GM19025 (cell line): Measurements from ENCODE around the gene RIPPLY3.
A peak's percentile ranks its signal among the peaks of the same experiment; 100 is the strongest.
"Not testable (repeated sequence)": the region's sequence is repeated elsewhere in the genome, so short reads cannot be mapped to it uniquely, and the experiment has no call there.

Experiments
- ATAC-seq: cut with Tn5 transposase; IDR thresholded peaks from one replicate; pipeline ENCODE4 v1.9.1; 2021; ENCODE audit warnings: mild to moderate bottlenecking, low read depth, moderate library complexity; ENCODE audit not compliant: unreplicated experiment

Gene RIPPLY3

GRCh38 chr21:36980280-36981048 is 26.0 kb upstream of the RIPPLY3 start:
- ATAC-seq: no peak

DNA sequence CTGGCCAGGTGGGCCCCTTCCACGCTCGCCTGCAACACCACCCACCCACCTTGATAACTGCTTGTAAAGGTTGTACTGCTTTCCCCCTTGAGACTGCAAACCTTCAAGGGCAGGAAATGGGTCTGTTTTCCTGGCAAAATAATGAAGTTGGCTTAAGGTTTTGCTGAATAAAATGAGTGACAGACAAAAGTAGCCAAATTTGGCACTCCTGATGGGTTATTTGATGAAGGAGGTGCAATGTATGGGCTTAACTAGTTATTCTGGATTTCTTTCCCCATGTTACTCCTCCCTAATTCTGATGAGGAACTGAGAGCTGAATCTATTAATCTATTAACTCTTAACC is 25.5 kb upstream of the RIPPLY3 start:
- no peak for ATAC-seq

DNA sequence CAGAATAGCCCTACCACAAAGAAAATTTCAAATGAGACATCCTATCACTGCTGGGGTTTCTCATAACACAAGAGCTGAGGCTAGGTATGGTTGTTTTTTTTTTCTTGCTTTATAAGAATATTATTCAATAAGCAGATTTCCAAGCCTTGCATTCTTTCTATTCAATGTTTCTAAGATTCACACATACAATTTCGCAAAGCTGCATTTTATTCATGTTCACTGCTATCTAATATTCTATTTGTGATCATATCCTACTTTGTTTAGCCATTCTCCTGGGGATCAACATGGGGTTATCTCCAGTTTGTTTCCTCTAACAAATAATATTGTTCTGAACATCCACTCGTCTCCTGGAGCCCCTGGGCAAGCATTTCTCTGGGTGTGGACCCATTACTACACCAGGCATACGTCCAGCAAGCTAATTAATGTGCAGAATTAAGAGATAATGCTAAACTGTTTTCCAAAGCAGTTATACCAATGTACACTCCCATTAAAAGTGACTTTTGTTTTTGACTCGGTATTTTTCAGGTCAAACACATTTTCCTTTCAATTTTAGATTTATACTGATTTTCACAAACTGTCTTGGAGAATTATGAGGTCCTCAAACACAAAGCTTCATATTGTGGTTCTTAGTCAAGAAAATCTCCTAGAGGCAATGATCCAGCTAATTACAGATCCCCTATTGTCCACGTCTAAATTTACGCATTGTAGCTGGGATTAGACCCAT is 24.4 kb upstream of the RIPPLY3 start:
- no peak for ATAC-seq

- no peak for ATAC-seq
Measured at GRCh38 chr21:36985751-36986594, 20.5 kb upstream of the RIPPLY3 start.

DNA sequence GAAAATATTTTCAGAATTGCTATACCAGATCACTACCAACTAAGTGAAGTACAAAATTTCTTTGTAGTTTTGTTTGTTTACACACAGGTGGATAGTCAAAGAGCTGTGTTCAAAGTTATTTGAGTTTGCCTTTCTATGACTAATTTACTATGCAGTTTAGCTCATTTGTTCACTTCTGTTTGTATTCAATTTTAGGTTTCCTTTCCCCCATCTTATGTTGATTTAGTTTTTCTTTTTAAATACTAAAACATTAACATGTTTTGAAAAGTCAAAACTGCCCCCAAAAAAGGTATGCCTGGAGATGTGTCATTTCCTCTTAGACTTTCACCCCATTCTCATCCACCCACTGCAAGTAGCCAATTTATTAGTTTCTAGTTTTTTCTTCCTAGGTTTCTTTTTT is 18.7 kb upstream of the RIPPLY3 start:
- no peak for ATAC-seq

DNA sequence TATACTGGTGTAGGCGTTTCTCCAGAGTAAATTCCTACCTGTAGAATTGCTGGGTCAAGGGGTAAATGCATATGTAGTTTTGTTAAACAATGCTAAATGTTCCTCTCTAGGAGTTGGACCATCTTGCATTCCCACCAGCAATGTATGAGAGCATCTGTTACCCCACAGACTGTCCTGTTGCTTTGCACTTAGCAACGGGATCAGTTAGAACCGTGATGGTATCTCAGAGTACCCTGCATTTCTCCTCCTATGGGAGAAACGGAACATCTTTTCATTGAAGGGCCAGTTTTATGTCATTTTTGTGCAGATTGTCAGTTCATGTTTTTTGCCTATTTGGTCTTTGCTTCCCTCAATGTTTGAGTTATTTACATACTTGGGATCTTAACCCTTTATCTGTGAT is 18.0 kb upstream of the RIPPLY3 start:
- ATAC-seq: no peak

DNA sequence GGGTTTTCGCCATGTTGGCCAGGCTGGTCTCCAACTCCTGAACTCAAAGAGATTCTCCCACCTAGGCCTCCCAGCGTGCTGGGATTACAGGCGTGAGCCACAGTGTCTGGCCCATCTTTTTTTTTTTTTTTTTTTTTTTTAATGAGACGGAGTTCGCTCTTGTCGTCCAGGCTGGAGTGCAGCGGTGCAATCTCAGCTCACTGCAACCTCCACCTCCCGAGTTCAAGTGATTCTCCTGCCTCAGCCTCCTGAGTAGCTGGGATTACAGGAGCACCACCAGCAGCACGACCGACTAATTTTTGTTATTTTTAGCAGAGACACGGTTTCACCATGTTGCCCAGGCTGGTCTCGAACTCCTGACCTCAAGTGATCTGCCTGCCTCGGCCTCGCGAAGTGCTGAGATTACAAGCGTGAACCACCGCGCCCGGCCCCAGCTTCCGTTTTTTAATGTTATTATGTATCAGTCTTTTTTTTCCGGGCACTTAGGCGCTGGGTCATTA is 17.3 kb upstream of the RIPPLY3 start:
- ATAC-seq: not testable (repeated sequence)

DNA sequence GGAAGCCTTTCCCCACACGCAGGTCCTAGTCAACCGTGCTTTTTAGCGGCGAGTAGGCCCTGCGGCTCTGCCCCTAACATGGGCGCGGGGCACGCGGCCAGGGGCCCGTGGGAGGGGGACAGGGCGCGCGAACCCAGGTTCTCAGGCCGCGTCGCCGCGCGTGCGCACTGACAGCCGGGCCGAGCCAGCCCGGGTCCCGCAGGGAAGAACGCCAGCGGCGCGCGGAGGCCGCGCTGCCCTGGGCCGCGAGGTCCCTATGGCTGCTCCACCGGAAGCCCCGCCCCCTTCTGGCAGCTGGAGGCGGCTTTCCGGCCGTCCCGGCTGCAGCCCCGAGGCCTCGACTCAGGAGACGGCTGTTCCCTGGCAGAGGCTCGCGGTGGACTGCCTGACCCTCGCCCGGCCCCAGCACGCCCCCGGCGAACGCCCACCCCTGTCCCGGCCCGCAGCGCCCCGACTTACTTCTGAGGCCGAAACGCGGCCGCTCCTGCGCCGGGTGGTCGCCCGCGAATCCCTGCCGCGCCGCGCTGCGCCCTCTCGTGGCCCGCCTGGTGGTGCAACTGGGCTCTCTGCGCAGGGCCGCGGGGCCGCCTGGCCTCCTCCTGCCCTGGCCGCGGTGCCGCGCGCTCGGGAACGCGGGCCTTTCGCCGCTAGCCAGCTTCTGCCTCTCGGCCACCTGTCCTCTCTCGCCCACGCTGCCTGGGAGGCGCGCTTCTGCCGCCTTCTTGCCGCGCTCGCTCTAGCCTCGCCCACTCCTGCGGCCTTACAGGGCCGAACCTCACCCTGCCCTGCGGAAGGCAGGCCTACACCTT is 16.6 kb upstream of the RIPPLY3 start:
- ATAC-seq: peak; percentile 96

DNA sequence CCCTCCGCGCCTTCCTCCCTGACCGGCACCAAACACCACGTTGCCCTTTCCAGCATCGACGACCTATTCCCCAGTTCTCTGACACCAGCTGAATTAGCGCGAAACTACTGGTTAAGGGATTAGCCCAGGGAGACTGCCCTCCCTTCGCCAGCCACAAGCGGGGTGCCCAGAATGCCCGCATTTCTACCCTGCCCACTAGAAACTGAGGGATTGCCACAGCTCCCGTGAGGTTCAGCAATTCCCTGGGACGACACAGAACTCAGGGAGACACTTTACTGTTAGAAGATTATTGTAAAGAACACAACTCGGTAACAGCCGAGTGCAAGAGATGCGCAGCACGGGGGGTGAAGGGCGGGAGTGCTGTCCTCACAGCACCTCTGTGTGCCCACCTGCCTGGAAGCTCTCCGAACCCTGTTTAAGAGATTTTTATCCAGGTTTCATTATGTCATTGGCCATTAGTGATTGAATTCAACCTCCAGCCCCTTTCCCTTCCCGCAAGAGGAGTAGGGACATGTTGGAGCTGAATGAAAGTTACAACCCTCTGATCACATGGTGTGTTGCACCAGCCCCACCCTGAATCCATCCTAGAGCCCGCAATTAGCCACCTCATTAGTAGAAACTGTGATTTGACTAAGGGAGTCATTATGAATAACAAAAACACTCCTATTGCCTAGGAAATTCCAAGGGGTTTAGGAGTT is 15.8 kb upstream of the RIPPLY3 start:
- no peak for ATAC-seq

- no peak for ATAC-seq
Measured at GRCh38 chr21:36992671-36993070, 13.8 kb upstream of the RIPPLY3 start.

- no peak for ATAC-seq
Measured at GRCh38 chr21:36994501-36995158, 11.9 kb upstream of the RIPPLY3 start.

- ATAC-seq: not testable (repeated sequence)
Measured at GRCh38 chr21:36995285-36995684, 11.2 kb upstream of the RIPPLY3 start.

GRCh38 chr21:36999131-36999898 is 7.2 kb upstream of the RIPPLY3 start:
- no peak for ATAC-seq

DNA sequence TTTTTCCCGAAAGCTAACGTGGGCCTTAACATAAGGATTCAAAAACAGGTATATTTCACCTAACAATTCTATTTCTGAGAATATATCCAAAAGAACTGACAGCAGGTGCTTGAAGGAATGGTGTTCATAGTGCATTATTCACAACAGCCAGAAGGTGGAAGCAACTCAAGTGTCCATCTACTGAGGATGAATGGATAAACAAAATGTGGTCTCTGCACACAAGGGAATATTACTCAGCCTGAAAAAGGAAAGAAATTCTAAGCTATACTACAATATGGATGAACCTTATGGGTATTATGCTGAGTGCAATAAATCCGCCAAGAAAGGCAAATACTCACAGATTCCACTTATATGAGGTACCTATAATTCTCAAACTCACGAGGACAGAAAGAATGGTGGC is 6.1 kb upstream of the RIPPLY3 start:
- ATAC-seq: no peak

DNA sequence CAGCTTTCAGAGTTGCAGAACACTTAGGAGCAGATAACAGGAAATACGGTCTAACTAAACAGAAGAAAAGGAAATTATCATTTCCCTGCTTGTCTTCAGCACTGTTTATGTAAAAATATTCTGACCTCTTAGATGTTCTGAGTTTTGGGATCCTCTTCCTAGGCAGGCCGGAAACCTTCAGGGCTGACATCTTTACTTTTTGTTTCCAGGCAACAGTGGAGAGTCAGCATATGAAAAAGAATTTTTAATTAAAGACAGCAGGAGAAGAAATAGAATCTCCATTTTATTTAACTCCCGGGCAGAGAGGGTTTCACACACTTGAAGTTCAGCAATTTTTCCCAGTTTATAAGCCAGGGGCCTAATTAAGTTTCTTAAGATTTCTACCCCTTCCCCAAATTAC is 5.1 kb upstream of the RIPPLY3 start:
- no peak for ATAC-seq

GRCh38 chr21:37002851-37003250 is 3.7 kb upstream of the RIPPLY3 start:
- not testable (repeated sequence) for ATAC-seq

DNA sequence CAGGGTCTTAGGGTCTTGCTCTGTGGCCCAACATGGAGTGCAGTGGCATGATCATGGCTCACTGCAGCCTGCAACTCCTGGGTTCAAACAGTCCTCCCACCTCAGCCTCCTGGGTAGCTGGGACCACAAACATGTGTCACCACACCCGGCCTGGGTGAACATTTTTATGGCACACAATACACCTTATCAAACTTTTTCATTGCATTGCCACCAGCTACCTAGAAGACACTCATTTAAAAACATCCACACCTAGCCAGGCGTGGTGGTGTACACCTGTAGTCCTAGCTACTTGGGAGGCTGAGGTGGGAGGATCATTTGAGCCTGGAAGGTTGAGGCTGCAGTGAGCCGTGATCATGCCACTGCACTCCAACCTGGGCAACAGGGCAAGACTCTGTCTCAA is 2.6 kb upstream of the RIPPLY3 start:
- ATAC-seq: not testable (repeated sequence)
